Bone marrow (tissue), 2 donors: Measurements from ENCODE around the gene FSD1.
"Not testable (repeated sequence)": the region's sequence is repeated elsewhere in the genome, so short reads cannot be mapped to it uniquely, and the experiment has no call there.

Source experiments
- DNase-seq, 2 donors: peaks; one replicate each; lab custom pipeline; 2025; lab: John Stamatoyannopoulos, UW

FSD1 gene

DNA sequence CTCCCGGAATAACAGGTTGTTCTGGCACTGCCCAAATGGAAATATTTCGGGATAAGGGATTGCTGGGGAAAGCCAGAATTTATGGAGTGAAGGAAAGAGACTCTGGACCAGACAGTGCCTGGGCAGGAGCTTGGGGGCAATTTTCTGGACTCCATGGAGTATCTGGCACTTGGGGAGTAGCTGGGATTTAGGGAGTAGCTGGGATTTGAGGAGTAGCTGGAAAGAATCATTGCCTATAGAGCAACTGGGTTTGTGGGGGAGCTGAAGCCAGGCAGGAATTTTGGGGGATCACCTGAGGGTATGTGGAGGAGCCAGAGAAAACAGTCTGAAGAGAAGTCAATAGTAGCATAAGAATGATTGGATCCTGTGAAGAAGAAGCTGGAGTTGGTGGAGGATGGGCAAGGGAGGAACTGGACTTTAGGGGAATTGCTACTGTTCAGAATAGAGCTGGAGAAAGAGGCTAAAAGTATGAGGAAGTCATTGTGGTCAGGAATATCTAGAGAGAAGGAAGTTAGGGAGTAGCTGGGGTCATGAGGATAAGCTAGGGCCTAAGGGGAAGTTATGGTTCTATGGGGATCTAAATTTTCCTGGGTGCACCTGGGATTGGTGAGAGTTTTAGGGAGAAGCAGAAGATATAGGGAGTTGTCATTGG lies 14.8 kb downstream of the FSD1 start:
- DNase-seq = no peak

DNA sequence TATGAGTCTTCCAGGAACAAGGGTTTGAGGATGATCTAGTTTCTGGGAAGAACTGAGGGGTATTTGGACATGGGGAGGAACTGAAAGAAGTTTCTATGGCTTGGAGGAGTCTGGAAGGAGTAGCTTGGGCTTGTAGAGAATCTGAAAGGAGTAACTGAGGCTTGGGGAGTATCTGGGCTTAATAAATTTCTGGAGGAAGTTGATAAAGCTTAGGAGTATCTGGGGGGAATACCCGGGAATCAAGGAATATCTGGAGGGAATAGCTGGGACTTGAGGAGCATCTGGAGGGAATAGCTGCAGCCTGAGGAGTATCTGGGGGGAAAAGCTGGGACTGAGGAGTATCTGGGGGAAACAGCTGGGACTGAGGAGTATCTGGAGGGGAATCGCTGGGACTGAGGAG lies 16.0 kb downstream of the FSD1 start:
- DNase-seq = no peak

DNA sequence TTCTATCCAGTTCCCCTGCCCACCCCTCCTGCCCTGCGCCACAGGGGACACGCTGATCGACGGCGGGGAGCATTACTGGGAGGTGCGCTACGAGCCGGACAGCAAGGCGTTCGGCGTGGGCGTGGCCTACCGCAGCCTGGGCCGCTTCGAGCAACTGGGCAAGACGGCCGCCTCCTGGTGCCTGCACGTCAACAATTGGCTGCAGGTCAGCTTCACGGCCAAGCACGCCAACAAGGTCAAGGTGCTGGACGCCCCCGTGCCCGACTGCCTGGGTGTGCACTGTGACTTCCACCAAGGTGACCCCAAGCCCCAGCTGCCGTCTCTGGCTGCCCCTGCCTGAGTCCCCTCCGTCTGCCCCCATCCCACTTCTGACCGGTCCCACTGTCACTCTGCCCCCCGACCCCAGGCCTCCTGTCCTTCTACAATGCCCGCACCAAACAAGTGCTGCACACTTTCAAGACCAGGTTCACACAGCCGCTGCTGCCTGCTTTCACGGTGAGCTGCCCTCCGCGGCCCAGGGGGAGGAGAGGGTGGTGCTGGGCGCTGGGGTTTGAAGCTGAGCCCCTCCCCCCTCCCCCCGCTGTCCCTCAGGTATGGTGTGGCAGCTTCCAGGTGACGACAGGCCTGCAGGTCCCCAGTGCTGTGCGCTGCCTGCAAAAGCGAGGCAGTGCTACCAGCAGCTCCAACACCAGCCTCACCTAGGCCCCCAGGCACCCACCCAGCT lies 18.7 kb downstream of the FSD1 start:
- DNase-seq = no peak

DNA sequence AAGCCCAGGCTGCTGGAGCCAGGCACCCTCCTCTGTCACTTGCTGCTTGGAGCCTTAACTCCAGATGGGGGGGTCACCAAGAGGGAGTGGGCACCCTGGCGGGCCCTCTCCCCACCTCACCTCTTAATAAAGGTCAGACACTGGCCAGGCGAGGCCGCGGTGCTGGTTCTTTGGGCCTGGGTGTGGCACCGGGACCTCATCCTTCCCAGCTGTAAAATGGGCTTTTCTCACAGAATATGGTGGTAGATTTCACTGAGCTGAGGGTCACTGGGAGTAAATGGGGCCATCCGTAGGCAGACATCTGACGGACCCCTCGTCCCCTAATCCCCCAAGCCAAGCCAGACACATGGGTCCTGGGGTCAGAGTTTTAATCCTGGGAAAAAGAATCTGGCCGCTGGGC lies 19.3 kb downstream of the FSD1 start:
- no peak for DNase-seq

DNA sequence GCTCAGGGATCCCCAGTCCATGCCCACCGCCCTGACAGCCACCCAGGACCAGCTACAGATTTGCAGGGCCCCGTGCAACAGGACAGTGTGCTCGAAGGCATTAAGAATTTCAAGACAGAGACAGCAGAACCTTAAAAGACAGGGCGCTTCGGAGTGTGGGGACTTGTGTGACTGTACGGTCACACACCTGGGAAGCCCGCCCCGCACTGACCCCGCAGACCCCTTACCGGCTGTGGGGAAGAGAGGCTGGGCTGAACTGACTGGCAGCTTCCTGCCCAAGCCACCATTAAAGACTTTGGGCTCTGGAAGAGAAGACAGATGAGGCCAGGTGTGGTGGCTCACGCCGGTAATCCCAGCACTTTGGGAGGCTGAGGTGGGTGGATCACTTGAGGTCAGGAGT lies 19.8 kb downstream of the FSD1 start:
- DNase-seq = no peak

DNA sequence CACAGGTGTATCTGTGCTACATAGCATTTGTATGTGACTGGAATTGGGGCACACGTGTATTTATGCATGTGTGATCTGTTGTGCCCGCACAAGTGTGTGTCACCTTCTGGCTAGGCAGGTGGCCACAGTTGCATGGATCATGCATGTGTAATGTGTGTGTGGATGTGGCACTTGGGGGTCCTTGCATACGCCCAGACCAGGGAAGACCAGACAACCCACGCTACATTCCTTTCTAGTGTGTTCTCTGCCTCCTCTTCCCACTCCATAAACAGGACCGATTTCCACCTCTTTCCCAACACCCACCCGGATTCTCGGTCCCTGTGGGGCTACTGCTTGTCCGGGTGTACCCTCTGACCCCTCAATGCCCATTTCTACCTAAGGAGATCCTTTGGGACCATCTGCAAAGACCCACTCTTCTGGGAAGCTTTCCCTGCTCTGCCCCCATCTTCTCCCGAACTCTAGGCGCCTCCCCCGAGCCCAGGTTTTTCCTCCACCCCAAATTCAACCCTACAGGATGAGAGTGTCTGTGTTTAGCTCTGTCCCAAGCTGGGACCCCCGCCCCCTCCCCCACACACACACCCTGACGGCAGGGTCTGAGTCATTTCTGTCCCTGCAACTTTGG lies 21.9 kb downstream of the FSD1 start:
- DNase-seq = no peak

DNA sequence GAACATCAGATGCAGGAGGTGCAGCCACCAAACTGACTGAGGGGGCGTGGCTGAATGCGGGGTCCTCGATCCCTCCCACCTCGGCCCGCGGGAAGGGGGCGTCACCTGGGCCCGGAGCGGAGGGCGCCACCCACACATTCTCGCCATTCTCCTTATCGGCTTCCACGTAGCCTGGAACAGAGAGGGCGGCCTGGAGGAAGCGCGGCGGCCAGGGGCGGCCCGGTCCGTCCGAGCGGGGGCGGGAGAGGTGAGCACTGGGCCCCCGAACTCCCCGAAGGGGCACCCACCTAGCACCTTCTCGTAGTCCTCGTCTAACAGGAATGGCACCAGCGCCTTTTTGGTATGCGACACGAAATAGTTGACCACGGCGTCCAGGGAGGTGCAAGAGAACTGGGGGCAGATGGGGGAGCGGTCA lies 22.4 kb downstream of the FSD1 start:
- no peak for DNase-seq

DNA sequence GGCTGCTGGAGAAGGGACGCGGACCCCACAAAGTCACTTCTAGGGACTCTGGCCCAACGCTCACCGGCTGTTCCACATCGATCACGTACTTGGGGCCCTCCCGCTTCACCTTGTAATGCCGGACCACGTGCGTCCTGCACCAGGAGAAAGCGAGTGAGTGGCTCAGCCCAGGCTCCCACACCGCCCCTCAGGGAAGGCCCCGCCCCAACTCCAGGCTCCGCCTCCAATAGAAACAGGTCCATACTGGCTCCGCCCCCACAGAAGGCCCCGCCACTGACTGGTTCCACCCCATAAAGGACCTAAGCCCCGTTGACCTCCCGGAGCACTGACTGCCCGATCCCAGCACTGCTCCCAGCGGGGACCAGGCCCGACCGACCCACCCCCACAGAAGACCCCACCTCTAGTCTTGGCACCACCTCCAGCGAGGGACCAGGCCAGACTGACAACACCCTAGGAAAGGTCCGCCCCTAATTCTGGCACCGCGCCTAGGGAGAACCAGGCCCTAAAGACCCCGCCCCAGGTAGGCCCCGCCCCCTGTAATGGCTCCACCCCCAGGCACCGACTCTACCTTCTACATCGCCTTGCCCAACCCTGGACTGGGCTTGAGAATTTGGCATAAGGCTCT lies 23.0 kb downstream of the FSD1 start:
- no peak for DNase-seq

DNA sequence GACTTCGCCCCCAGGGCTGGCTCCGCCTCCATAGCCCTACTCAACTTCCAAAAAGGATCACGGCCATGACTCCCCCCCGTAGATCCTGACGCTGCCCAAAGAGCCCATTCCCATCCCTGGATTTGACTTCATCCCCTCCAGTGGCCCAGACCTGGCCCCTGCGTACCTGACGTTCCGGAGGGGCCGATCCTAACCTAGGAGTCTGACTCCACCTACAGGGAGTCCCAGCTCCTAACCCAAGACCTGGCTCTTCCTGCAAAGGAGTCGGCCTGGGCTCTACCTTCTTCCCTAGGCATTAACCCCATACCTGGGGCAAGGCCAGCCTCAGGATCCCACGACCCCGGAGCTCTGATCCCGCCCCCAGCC lies 23.5 kb downstream of the FSD1 start:
- DNase-seq = no peak

DNA sequence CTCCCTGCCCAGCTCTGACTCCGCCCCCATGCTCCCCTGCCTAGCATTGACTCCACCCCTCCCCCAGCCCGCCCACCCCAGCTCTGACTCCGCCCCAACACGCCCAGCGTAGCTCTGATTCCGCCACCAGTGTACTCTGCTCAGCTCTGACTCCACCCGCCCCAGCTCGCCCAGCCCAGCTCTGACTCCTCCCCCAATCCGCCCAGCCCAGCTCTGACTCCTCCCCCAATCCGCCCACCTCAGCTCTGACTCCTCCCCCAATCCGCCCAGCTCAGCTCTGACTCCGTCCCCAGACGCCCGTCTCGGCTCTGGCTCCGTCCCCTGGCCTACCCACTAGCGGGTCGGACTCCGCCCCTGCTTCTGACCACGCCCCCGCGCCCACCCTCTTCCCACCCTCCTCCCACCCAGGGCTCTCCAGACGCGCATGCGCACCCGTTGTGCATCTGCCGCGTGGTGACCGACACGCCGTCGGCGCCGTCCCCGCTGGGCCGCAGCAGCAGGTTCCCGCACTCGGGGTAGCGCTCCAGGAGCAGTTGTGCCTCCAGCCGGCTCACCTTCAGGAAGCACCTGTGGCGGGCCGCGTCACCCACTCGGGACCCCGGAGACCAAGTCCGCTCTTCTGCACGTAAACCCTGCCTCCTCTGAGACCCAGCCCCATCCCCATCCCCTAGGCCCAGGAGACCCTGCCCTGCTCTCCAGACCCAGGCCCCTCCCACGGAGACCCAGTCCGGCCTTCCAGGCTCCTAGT lies 24.0 kb downstream of the FSD1 start:
- DNase-seq = peak; percentile 79 to 91

DNA sequence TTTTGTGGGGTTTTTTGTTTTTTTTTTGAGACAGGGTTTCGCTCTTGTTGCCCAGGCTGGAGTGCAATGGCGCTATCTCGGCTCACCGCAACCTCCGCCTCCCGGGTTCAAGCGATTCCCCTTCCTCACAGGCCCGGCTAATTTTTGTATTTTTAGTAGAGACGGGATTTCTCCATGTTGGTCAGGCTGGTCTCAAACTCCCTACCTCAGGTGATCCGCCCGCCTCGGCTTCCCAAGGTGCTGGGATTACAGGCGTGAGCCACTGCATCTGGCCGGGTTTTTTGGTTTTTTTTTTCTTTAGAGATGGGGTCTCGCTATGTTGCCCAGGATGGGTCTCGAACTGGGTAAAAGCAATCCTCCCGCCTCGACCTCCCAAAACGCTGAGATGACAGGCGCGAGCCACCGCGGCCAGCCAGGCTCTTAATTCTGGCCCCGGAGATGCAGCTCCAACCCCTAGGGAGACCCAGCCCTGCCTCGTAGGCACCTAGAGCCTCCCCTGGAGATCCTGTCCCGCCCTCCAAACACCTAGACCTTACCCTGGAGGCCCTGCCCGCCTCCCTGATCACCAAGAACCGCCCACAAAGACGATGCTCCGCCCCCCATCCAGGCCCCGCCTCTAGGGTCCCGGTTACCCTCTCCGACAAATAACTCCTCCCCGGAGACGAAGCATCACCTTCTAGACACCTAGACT lies 24.7 kb downstream of the FSD1 start:
- DNase-seq = not testable (repeated sequence)

DNA sequence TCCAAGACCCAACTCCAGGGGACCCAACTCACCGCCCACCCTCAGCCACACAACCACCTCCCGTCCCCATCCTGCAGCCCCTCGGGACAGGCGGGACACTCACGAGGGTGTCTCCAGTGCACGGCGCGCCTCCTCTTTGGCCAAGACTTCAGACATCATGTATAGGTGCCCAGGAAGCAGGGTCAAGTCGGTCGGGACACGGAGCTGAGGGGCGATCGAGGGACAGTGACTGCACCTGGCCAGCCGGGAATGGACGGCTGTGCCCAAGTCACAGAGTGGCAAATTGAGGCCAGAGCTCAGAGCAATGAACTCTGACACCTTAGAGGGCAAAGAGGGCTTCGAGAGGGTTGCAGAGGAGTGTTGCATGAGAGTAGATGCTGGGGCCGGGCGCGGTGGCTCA lies 25.5 kb downstream of the FSD1 start:
- no peak for DNase-seq

DNA sequence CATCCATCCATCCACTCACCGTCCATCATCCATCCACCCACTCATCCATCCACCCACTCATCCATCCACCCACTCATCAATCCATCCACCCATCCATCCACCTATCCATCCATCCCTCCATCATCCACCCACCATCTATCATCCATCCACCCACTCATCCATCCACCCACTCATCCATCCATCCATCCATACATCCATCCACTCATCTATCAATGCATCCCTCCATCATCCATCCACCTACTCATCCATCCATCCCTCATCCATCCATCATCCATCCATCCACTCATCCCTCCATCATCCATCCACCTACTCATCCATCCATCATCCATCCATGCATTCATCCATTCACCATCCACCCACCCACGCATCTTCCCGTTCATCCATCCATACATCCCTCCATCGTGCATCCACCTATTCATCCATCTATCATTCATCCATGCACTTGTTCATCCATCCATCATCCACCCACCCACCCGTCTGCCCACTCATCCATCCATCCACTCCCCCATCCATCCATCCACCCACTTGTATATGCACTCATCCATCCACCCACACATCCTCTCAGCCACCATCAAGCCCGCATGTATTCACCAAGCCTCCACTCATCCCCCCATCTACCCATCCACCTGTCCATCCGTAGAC lies 30.7 kb downstream of the FSD1 start:
- no peak for DNase-seq

DNA sequence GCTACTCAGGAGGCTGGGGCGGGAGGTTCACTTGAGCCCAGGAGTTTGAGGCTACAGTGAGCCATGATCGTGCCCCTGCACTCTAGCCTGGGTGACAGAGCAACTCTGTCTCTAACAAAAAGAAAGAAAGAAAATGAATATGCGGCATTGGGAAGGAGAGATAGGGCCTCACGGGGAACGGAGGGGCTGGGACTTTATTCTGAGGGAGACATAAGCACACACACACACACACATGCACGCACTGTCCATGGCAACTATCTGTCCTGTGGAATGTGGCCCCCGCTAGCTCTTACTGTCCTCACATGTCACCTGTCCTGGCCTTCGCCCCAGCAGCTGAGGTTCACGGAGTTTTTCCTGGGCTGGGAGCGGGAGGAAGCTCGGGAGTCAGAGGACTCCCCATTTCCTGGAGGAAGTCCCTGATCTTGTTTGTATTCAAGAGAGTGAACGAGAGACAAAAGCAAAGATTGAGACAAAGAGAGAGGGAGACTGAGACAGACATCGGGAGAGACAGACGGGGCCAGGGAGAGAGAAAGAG lies 33.6 kb downstream of the FSD1 start:
- DNase-seq = no peak

DNA sequence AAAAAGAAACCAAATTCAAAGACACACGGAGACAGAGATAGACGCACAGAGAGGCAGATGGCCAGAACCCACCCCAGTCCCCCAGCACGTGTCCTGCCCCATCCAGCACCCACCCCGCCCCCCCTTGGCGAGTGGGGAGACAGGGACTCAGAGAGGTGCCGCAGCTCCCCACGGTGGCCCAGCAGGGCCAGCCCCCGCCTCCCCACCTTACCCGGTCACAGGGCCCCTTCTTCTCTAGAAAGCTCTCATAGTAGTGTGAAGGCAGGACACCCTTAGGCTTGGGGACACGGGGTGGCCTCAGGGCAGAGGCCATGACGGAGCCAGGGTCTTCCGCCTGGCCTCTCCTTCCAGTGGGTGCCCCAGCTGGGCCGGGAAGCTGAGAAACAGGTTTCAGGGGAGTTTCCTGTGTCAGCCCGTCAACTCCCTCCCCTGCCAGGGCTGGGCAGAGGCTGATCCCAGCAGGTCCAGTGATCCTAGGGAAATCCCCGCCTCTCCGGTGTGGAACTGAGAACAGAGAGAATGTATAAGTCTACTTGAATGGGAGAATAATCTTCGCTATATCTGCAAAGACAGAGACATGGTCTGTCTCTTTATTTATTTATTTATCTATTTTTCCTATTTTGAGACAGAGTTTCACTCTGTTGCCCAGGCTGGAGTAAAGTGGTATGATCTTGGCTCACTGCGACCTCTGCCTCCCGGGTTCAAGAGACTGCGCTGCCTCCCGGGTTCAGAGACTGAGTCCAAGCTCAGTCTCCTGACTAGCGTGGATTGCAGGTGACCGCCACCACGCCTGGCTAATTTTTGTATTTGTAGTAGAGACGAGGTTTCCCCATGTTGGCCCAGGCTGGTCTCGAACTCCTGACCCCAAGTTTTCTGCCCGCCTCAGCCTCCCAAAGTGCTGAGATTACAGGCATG lies 34.3 kb downstream of the FSD1 start, which contains the start of gene STAP2:
Gene STAP2, minus strand, starts transcription at position 387 of the 915 bp plus-strand sequence. Its CDS starts 74 bp downstream, at position 313.
- peak in 1 of 2 donors; percentile 45 for DNase-seq

DNA sequence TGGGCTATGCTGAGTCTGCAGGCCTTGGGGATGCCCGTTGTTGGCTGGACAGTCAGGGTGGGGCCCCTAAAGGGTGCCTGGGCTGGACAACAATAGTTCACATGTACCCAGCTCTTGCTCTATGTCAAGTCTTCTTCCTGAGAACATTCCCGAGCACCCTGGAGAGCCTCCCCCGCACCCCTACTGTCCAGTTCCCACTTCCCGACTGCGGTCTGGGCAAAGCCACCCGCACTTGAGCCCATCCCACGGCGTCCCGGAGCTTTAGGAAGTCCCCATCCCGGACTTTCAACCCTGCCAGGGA lies 37.9 kb downstream of the FSD1 start:
- DNase-seq = no peak

DNA sequence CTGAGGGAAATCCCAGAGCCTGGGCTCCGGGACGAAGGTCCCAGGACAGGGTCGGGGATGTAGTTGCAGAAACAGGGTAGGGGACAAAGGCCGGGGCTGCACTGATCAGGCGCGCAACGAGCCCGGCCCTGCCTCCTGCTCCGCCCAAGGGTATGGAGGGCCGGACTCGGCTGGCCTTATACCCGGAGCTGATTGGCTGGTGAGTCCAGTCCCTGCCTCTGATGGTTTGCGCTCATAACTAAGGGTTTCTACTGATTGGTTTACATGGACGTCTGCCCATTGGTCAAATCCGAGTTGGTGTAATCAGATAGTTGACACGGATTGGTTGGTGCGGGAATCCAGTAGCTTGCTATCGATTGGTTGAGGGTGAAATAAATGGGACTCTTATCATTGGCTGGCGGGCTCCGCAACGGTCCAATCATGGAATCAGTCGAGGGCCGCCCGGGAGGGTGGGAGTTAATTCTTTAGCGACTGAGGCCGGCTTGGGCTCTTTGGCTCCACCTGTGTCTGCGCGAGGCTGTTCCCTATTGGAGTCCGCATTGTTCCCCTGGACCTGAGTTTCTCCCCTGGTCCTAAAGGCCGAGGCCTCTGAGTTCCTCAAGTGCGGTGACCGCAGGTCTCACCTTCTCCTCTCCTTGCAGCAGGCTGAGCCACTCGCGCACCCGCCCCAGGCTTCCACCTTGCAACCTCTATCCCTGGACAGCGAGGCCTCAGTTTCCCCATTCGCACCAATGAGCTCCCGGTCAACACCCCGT lies 38.4 kb downstream of the FSD1 start:
- DNase-seq = peak; percentile 89 to 99

DNA sequence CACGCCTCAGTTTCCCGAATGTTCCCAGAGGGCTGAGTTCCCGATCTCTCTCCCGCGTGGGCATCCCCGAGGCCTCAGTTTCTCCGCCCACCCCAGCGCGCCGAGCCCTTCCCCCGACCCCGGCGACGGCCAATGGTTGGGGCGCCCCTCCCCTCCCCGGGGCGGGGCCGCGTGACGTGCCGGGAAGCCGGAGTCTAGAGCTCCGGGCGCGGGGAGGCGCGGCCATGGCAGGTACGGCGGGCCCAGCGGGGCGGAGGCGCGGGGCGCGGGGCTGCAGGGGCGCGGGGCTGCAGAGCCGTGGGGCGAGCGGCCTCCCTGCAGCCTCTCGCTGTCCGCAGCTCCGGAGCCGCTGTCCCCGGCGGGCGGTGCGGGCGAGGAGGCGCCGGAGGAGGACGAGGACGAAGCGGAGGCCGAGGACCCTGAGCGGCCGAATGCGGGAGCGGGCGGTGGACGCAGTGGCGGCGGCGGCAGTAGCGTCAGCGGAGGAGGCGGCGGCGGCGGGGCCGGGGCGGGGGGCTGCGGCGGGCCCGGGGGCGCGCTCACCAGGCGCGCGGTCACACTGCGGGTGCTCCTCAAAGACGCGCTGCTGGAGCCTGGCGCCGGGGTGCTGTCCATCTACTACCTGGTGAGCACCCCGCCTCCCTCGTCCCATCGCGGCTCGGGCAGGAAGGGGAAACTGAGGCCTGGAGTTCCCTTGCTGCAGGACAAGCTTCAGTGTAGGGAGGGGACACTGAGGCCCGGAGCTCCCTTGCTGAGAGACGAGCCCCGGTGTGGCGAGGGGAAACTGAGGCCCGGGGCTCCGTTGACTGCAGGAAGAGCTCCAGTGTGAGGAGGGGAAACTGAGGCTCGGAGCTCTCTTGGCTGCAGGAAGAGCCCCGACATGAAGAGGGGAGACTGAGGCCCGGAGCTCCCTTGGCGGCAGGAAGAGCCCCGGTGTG lies 39.2 kb downstream of the FSD1 start, which contains the start of gene MPND:
Gene MPND, plus strand, starts transcription at position 193 of the 938 bp plus-strand sequence. Its CDS starts 32 bp downstream, at position 225.
- peak; percentile 51 to 89 for DNase-seq
